Measurements from ENCODE around the gene POM121L12. TPM values are rescaled to one million over a fixed set of nuclear protein-coding genes. Genes with fewer than 3 reads are reported as not detected.

The POM121L12 gene
- not detected for total RNA-seq

DNA sequence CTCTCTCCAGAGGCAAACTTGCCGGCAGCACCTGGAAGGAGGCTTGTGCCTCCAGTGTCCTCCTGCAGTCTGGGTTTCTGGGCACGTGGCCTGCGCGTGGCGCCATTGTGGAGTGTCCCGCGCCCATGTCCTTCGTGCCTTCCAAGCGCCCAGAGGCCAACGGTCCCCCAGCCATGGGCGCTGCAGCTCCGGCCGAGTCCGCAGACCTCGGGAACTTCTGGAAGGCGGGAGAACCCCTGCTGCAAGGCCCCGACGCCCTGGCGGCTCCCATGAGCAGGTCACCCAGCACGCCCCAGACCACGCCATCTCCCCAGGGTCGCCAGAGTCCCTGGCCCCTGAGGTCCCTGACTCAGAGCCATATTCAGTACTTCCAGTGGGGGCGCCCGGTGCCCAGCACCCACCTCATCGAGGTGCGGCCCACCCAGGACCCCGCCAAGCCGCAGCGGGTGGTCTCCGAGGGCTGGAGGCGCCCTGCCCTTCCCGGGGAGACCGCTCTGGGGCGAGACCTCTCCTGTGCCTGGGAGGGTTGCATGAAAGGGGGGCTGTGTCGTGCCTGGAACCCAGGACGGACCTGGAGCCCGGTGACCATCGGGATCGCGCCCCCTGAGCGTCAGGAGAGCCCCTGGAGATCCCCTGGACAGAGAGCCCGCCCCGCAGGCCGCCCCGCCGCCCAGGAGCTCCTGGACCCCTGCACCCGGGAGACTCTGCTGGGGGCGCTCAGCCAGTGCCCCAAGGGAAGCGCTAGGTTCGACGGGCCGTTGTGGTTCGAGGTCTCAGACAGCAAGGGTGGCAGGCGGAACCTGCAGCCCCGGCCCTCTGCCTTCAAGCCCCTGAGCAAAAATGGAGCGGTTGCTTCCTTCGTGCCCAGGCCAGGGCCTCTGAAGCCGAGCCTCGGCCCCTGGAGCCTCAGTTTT is at the start of gene POM121L12:
Gene POM121L12, plus strand, starts transcription at position 135 of the 914 bp plus-strand sequence. Its CDS starts 39 bp downstream, at position 174.
- no peak within 1 kb of the TSS for H3K27ac ChIP-seq
- intact Hi-C loops (cut with DNase I; ENCODE audit: low total_unique reads), result no loop called here
- H3K9me3 ChIP-seq, result peaks cover 9 to 13% of the 10 kb centered on the region in 2 donors
- H3K27me3 ChIP-seq, result no peaks in the 10 kb centered on the region
- H3K4me3 ChIP-seq, result no peak within 1 kb of the TSS
- H3K36me3 ChIP-seq, result no peaks in the 10 kb centered on the region
- no peaks in the 10 kb centered on the region for H3K4me1 ChIP-seq
- TF ChIP-seq, protein P1, sequence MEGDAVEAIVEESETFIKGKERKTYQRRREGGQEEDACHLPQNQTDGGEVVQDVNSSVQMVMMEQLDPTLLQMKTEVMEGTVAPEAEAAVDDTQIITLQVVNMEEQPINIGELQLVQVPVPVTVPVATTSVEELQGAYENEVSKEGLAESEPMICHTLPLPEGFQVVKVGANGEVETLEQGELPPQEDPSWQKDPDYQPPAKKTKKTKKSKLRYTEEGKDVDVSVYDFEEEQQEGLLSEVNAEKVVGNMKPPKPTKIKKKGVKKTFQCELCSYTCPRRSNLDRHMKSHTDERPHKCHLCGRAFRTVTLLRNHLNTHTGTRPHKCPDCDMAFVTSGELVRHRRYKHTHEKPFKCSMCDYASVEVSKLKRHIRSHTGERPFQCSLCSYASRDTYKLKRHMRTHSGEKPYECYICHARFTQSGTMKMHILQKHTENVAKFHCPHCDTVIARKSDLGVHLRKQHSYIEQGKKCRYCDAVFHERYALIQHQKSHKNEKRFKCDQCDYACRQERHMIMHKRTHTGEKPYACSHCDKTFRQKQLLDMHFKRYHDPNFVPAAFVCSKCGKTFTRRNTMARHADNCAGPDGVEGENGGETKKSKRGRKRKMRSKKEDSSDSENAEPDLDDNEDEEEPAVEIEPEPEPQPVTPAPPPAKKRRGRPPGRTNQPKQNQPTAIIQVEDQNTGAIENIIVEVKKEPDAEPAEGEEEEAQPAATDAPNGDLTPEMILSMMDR (IDR thresholded peaks at IDR 0.05), result no peak
- no peak for TF ChIP-seq POLR2AphosphoS5 (IDR thresholded peaks at IDR 0.05)
- no peak for DNase-seq (ENCODE audit: low spot score in 2 of 2)

DNA sequence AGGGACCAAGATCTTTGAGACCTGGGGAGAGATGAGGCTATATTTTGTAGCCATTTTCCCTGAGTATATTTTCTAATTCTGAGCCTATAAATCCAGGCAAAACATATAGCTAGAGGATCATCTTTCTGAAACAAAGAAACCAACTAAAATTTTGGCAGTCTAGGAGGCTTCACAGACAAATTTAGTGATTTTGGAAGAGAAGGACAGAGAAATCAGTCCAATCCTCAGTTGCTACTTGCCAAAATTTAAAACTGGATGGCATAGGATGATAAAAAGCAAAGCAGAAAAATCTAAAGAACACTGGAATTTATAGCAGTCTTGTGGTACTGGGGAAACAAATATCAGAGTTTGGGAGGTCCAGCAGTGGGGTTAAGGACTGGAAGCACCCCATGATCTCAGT is 43.4 kb upstream of the POM121L12 start:
- Histone ChIP-seq H3K27ac (no peak overlapping the region), H3K36me3 (no peaks in the 10 kb centered on the region), H3K9me3 (peaks cover 0 to 8% of the 10 kb centered on the region in 2 donors), H3K4me3 (no peak overlapping the region), H3K27me3 (no peaks in the 10 kb centered on the region), H3K4me1 (no peaks in the 10 kb centered on the region)
- TF ChIP-seq, protein P1 (IDR thresholded peaks at IDR 0.05), result no peak
- TF ChIP-seq POLR2A (IDR thresholded peaks at IDR 0.05), result no peak
- no peak for TF ChIP-seq POLR2AphosphoS5 (IDR thresholded peaks at IDR 0.05)
- DNase-seq (ENCODE audit: low spot score in 2 of 2), result no peak
- intact Hi-C loops (cut with DNase I; ENCODE audit: low total_unique reads), result no loop called here

DNA sequence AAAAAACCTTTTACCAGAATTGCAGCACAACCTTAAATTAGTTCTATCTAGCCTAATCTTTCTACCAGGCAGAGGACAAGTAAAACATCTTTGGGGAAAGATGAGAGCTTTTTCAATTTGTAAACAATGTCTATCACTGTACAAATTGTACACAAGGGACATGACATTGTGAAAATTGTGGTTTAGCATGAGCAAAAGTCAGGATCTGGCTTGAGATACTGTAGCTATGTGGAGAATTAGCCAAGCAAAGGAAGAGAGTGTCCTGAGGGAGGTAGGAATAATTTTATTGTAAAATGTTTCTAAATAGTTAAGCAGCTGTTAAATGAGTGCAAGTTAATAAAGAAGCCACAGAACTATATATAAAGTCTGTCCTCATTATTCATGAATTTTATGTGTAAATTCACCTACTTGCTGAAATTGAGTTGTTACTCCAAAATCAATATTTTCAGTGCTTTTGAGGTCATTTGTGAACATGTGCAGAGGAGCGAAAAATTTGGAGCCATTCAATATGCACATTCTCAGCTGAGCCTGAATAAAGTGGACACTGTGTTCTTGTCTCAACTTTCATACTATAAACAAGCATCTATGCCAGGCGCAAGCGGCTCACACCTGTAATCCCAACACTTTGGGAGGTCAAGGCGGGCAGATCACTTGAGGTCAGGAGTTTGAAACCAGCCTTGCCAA is 42.8 kb upstream of the POM121L12 start:
- intact Hi-C loops (cut with DNase I; ENCODE audit: low total_unique reads), result no loop called here
- TF ChIP-seq, protein P1 (IDR thresholded peaks at IDR 0.05), result no peak
- no peak for TF ChIP-seq POLR2A (IDR thresholded peaks at IDR 0.05)
- no peak for TF ChIP-seq POLR2AphosphoS5 (IDR thresholded peaks at IDR 0.05)
- Histone ChIP-seq H3K4me3 (no peak overlapping the region), H3K27me3 (no peaks in the 10 kb centered on the region), H3K4me1 (no peaks in the 10 kb centered on the region), H3K36me3 (no peaks in the 10 kb centered on the region), H3K9me3 (peaks cover 0 to 6% of the 10 kb centered on the region in 2 donors), H3K27ac (no peak overlapping the region)
- no peak for DNase-seq (ENCODE audit: low spot score in 2 of 2)

DNA sequence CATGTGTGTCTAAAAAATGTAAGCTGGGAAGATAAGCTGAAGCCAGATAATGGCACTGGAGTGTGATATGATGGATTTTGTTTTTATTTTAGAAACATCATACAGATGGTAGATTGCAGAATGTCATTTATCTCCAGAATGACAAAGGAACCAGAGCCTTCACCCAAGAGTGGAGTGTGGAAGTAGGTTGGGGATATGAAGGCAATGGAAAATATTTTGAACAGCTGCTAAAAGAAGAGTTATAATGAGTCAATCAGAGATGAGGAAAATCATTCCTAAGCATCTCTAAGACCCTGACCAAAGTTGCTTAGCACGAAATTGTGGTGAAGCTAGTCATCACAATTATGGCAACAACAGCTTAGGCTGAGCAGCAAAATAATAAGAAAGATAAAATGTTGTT is 39.8 kb upstream of the POM121L12 start:
- DNase-seq (ENCODE audit: low spot score in 2 of 2), result no peak
- Histone ChIP-seq H3K9me3 (no peaks in the 10 kb centered on the region), H3K27me3 (no peaks in the 10 kb centered on the region), H3K27ac (no peak overlapping the region), H3K4me1 (no peaks in the 10 kb centered on the region), H3K4me3 (no peak overlapping the region), H3K36me3 (no peaks in the 10 kb centered on the region)
- TF ChIP-seq, protein P1 (IDR thresholded peaks at IDR 0.05), result no peak
- no peak for TF ChIP-seq POLR2AphosphoS5 (IDR thresholded peaks at IDR 0.05)
- no peak for TF ChIP-seq POLR2A (IDR thresholded peaks at IDR 0.05)
- intact Hi-C loops (cut with DNase I; ENCODE audit: low total_unique reads), result no loop called here

DNA sequence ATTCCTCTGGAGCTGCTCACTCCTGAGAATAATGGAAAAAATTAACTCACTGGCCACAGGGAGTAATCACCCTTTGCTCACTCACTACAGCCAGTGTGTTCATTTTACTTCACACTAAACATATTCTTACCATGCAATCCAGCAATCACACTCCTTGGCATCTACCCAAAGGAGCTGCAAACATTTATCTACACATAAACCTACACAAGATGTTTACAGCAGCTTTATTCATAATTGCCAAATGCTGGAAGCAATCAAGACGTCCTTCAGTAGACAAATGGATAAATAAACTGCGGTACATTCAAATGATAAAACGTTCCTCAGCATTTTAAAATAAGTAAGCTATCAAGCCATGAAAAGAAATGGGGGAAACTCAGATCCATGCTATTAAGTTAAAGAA is 34.2 kb upstream of the POM121L12 start:
- H3K4me1 ChIP-seq, result no peaks in the 10 kb centered on the region
- H3K27ac ChIP-seq, result no peak overlapping the region
- H3K27me3 ChIP-seq, result no peaks in the 10 kb centered on the region
- no peak overlapping the region for H3K4me3 ChIP-seq
- no peaks in the 10 kb centered on the region for H3K9me3 ChIP-seq
- intact Hi-C loops (cut with DNase I; ENCODE audit: low total_unique reads), result no loop called here
- DNase-seq (ENCODE audit: low spot score in 2 of 2), result no peak
- no peaks in the 10 kb centered on the region for H3K36me3 ChIP-seq
- no peak for TF ChIP-seq POLR2AphosphoS5 (IDR thresholded peaks at IDR 0.05)
- no peak for TF ChIP-seq POLR2A (IDR thresholded peaks at IDR 0.05)
- TF ChIP-seq, protein P1 (IDR thresholded peaks at IDR 0.05), result no peak

Measured in breast epithelium (tissue), 4 donors.